H9 (cell line): Measurements from ENCODE around the gene ITPR1. TPM values are rescaled to one million over a fixed set of nuclear protein-coding genes. Genes with fewer than 3 reads are reported as not detected.

Experiments used
- DNase-seq: peaks from one replicate; pipeline ENCODE4 v3.0.0-alpha.2; 2017
- H2AFZ ChIP-seq: one replicate; pipeline ENCODE4 v1.6.1; 2013; ENCODE audit warnings: mild to moderate bottlenecking, low read length, control low read depth, moderate library complexity
- H2AK5ac ChIP-seq: 2 replicates; pipeline ENCODE4 v1.6.1; 2013; ENCODE audit warnings: low read length, control low read depth, mixed read lengths; ENCODE audit not compliant: insufficient read length
- H2BK120ac ChIP-seq: one replicate; pipeline ENCODE4 v1.6.1; 2013; ENCODE audit warnings: low read depth, mild to moderate bottlenecking, low read length, control low read depth, inconsistent platforms; ENCODE audit not compliant: poor library complexity, severe bottlenecking
- H2BK12ac ChIP-seq: 2 replicates; pipeline ENCODE4 v1.6.1; 2013; ENCODE audit warnings: low read length, control low read depth, mixed read lengths, low read depth; ENCODE audit not compliant: insufficient read length
- H2BK15ac ChIP-seq: 2 replicates; pipeline ENCODE4 v1.6.1; 2013; ENCODE audit warnings: low read depth, low read length, control low read depth
- H2BK20ac ChIP-seq: one replicate; pipeline ENCODE4 v1.6.1; 2013; ENCODE audit warnings: low read depth, mild to moderate bottlenecking, low read length, control low read depth, inconsistent platforms; ENCODE audit not compliant: poor library complexity, severe bottlenecking
- H2BK5ac ChIP-seq: 2 replicates; pipeline ENCODE4 v1.6.1; 2013; ENCODE audit warnings: low read length, control low read depth, mixed read lengths; ENCODE audit not compliant: insufficient read length
- H3K14ac ChIP-seq: 2 replicates; pipeline ENCODE4 v1.6.1; 2013; ENCODE audit warnings: low read length, control low read depth; ENCODE audit not compliant: insufficient read depth
- H3K18ac ChIP-seq: 2 replicates; pipeline ENCODE4 v1.6.1; 2013; ENCODE audit warnings: low read depth, mild to moderate bottlenecking, mixed read lengths, low read length, control low read depth; ENCODE audit not compliant: insufficient read length
- H3K23ac ChIP-seq: 2 replicates; pipeline ENCODE4 v1.6.1; 2013; ENCODE audit warnings: low read length, control low read depth, mixed read lengths, low read depth; ENCODE audit not compliant: insufficient read length
- H3K23me2 ChIP-seq: 2 replicates; pipeline ENCODE4 v1.6.1; 2013; ENCODE audit warnings: low read depth, mild to moderate bottlenecking, mixed read lengths, low read length, control low read depth; ENCODE audit not compliant: insufficient read length, poor library complexity, severe bottlenecking
- H3K27ac ChIP-seq: 2 replicates; pipeline ENCODE4 v1.5.1; 2013; ENCODE audit warnings: low read length, control low read depth, mixed read lengths, low read depth; ENCODE audit not compliant: insufficient read length
- H3K27me3 ChIP-seq: 2 replicates; pipeline ENCODE4 v1.6.1; 2013; ENCODE audit warnings: low read length, control low read depth, inconsistent platforms; ENCODE audit not compliant: insufficient read depth
- H3K4ac ChIP-seq: 2 replicates; pipeline ENCODE4 v1.6.1; 2013; ENCODE audit warnings: low read depth, mild to moderate bottlenecking, control low read depth, inconsistent platforms, low read length, moderate library complexity
- H3K4me1 ChIP-seq: 2 replicates; pipeline ENCODE4 v1.6.1; 2013; ENCODE audit warnings: low read length, control low read depth, inconsistent platforms; ENCODE audit not compliant: insufficient read depth
- H3K4me2 ChIP-seq: 2 replicates; pipeline ENCODE4 v1.6.1; 2013; ENCODE audit warnings: low read length, control low read depth, mixed read lengths; ENCODE audit not compliant: insufficient read length, insufficient read depth
- H3K56ac ChIP-seq: 2 replicates; pipeline ENCODE4 v1.6.1; 2013; ENCODE audit warnings: low read depth, mild to moderate bottlenecking, mixed read lengths, low read length, control low read depth; ENCODE audit not compliant: insufficient read length
- H3K79me1 ChIP-seq: 2 replicates; pipeline ENCODE4 v1.6.1; 2013; ENCODE audit warnings: low read depth, mild to moderate bottlenecking, moderate library complexity, low read length, control low read depth, inconsistent platforms; ENCODE audit not compliant: insufficient read depth, poor library complexity, severe bottlenecking
- H3K79me2 ChIP-seq: 2 replicates; pipeline ENCODE4 v1.6.1; 2013; ENCODE audit warnings: low read length, control low read depth, inconsistent platforms; ENCODE audit not compliant: insufficient read depth
- H3K9ac ChIP-seq: 2 replicates; pipeline ENCODE4 v1.6.1; 2013; ENCODE audit warnings: low read length, control low read depth, mixed read lengths; ENCODE audit not compliant: insufficient read length; ENCODE audit errors: extremely low read depth
- H3K9me3 ChIP-seq: one replicate; pipeline ENCODE4 v1.6.1; 2013; ENCODE audit warnings: low read depth, low read length, inconsistent platforms; ENCODE audit not compliant: control insufficient read depth
- H3T11ph ChIP-seq: one replicate; pipeline ENCODE4 v1.6.1; 2013; ENCODE audit warnings: mild to moderate bottlenecking, low read length, control low read depth, inconsistent platforms
- H4K20me1 ChIP-seq: one replicate; pipeline ENCODE4 v1.6.1; 2013; ENCODE audit not compliant: control insufficient read depth, insufficient read length, insufficient read depth
- H4K5ac ChIP-seq: 2 replicates; pipeline ENCODE4 v1.6.1; 2013; ENCODE audit warnings: low read depth, mild to moderate bottlenecking, mixed read lengths, low read length, control low read depth; ENCODE audit not compliant: insufficient read length
- H4K8ac ChIP-seq: replicated peaks from 2 replicates; pipeline ENCODE4 v1.6.1; 2013; ENCODE audit warnings: low read length, control low read depth, mixed read lengths, low read depth; ENCODE audit not compliant: insufficient read length
- H4K91ac ChIP-seq: 2 replicates; pipeline ENCODE4 v1.6.1; 2013; ENCODE audit warnings: low read depth, mild to moderate bottlenecking, moderate library complexity, mixed read lengths, low read length, control low read depth; ENCODE audit not compliant: insufficient read length
- H3K27ac Mint-ChIP-seq, 3 experiments: 2 replicates in 2 of 3; 3 replicates in 1 of 3; pipeline ENCODE4 v1.8.0; 2020 to 2021; ENCODE audit warnings: mixed read lengths in 3 of 3, mild to moderate bottlenecking in 1 of 3, moderate library complexity in 1 of 3
- H3K27me3 Mint-ChIP-seq: 2 replicates; pipeline ENCODE4 v1.8.0; 2021; ENCODE audit warnings: low read depth, mild to moderate bottlenecking, moderate library complexity, mixed read lengths
- H3K36me3 Mint-ChIP-seq, 3 experiments: 2 replicates in 2 of 3; 3 replicates in 1 of 3; pipeline ENCODE4 v1.8.0; 2020 to 2021; ENCODE audit warnings: low read depth in 3 of 3, mixed read lengths in 3 of 3; ENCODE audit not compliant: insufficient read depth in 1 of 3
- H3K4me1 Mint-ChIP-seq, 2 experiments: 2 replicates each; pipeline ENCODE4 v1.8.0; 2020; ENCODE audit warnings: mixed read lengths in 2 of 2
- H3K4me3 Mint-ChIP-seq, 2 experiments: 2 replicates in 1 of 2; 3 replicates in 1 of 2; pipeline ENCODE4 v1.8.0; 2020 to 2021; ENCODE audit warnings: mild to moderate bottlenecking in 2 of 2, mixed read lengths in 2 of 2, moderate library complexity in 1 of 2
- H3K9me3 Mint-ChIP-seq, 2 experiments: 2 replicates in 1 of 2; 3 replicates in 1 of 2; pipeline ENCODE4 v1.8.0; 2020; ENCODE audit warnings: mild to moderate bottlenecking in 2 of 2, mixed read lengths in 2 of 2, moderate library complexity in 1 of 2
- WGBS: extraction: QIAGEN DNeasy Blood & Tissue Kit; methylation state at CpG from one replicate; pipeline ENCODE4 v1.1.7; 2013; ENCODE audit warnings: missing lambda C conversion rate, low lambda C conversion rate, mixed read lengths; ENCODE audit not compliant: insufficient read length; ENCODE audit errors: extremely low coverage; 5-methylcytosine and 5-hydroxymethylcytosine counted together
- total RNA-seq: library from RNA; stranded (reverse); gene quantifications from 2 replicates; pipeline ENCODE4 v1.2.1, GENCODE V29; 2021
- TF ChIP-seq, protein P1 (sequence below): fragments of 200-600 bp; sonication (generic); conservative IDR thresholded peaks from 3 replicates; pipeline ENCODE4 v1.8.0; 2021; ENCODE audit warnings: antibody characterized with exemption, mild to moderate bottlenecking

ITPR1 gene
- total RNA-seq, 1 experiment from 2014 or later: 4.2 TPM

DNA sequence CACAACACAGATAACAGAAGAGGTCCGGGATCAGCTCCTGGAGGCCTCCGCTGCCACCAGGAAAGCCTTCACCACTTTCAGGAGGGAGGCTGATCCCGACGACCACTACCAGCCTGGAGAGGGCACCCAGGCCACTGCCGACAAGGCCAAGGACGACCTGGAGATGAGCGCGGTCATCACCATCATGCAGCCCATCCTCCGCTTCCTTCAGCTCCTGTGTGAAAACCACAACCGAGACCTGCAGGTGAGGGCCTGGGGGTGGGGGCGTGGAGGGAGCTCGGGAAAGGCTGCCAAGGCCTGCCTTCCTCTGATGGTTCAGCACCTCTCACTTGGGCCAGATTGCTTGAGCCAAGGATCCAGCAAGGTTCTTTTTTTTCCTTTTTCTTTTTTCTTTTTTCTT is 275.4 kb downstream of the ITPR1 start:
- Histone ChIP-seq H3K4me1 (no peaks in the 10 kb centered on the region), H2AFZ (no peak overlapping the region), H4K91ac (no peak overlapping the region), H2BK120ac (no peak overlapping the region), H3K27me3 (no peaks in the 10 kb centered on the region), H4K8ac (no peak overlapping the region), H3K4me2 (no peak overlapping the region), H3K4ac (no peak overlapping the region), H3K79me1 (no peaks in the 10 kb centered on the region), H2BK12ac (no peak overlapping the region), H3K27ac (no peak overlapping the region), H2BK15ac (no peak overlapping the region), H3K14ac (no peak overlapping the region), H3K56ac (no peak overlapping the region), H3K9me3 (no peaks in the 10 kb centered on the region), H2BK20ac (no peak overlapping the region), H3K23me2 (no peaks in the 10 kb centered on the region), H3T11ph (no peak overlapping the region), H2BK5ac (no peak overlapping the region), H3K9ac (no peak overlapping the region), H2AK5ac (no peak overlapping the region), H4K20me1 (no peaks in the 10 kb centered on the region), H3K23ac (no peak overlapping the region), H3K18ac (no peak overlapping the region), H3K79me2 (no peaks in the 10 kb centered on the region), H4K5ac (no peak overlapping the region)
- H3K27ac Mint-ChIP-seq: no peak overlapping the region
- no CpG with 5 or more reads among the region's 12 CpGs for WGBS
- peaks cover 0 to 4% (median 3%) of the 10 kb centered on the region in 3 experiments; a peak in 2 of 7 replicates for H3K36me3 Mint-ChIP-seq
- H3K4me1 Mint-ChIP-seq: no peaks in the 10 kb centered on the region
- H3K4me3 Mint-ChIP-seq: no peak overlapping the region
- DNase-seq: no peak
- peaks cover 9 to 14% of the 10 kb centered on the region in 2 experiments; a peak in 4 of 5 replicates for H3K9me3 Mint-ChIP-seq
- TF ChIP-seq, protein P1, sequence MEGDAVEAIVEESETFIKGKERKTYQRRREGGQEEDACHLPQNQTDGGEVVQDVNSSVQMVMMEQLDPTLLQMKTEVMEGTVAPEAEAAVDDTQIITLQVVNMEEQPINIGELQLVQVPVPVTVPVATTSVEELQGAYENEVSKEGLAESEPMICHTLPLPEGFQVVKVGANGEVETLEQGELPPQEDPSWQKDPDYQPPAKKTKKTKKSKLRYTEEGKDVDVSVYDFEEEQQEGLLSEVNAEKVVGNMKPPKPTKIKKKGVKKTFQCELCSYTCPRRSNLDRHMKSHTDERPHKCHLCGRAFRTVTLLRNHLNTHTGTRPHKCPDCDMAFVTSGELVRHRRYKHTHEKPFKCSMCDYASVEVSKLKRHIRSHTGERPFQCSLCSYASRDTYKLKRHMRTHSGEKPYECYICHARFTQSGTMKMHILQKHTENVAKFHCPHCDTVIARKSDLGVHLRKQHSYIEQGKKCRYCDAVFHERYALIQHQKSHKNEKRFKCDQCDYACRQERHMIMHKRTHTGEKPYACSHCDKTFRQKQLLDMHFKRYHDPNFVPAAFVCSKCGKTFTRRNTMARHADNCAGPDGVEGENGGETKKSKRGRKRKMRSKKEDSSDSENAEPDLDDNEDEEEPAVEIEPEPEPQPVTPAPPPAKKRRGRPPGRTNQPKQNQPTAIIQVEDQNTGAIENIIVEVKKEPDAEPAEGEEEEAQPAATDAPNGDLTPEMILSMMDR: no peak
- no peaks in the 10 kb centered on the region; the same call in 1 of the 2 replicates for H3K27me3 Mint-ChIP-seq
